Measurements from ENCODE around the gene SPEN. TPM values are rescaled to one million over a fixed set of nuclear protein-coding genes. Genes with fewer than 3 reads are reported as not detected.
A peak's percentile ranks its signal among the peaks of the same experiment; 100 is the strongest.
"Not testable (repeated sequence)": the region's sequence is repeated elsewhere in the genome, so short reads cannot be mapped to it uniquely, and the experiment has no call there.

The SPEN gene
- total RNA-seq, 1 experiment from 2014 or later: 10.1 TPM

- in situ Hi-C loops (cut with HindIII; ENCODE audit: low pct_unique_long_range_greater_than_20kb, low sequenced_read_pairs): no loop called here
- peak; percentile 93 for DNase-seq (ENCODE audit: low read depth, low spot score)
These were observed 128.5 kb downstream of the SPEN start, which contains the start of gene ZBTB17 for GRCh38 chr1:15975805-15976680. TSS of gene ZBTB17 (minus strand) at chr1:15976101. CDS start at chr1:15948495, 27,606 bp downstream.

GRCh38 chr1:15977947-15978346, 130.4 kb downstream of the SPEN start:
- in situ Hi-C loops (cut with HindIII; ENCODE audit: low pct_unique_long_range_greater_than_20kb, low sequenced_read_pairs); DNase-seq (ENCODE audit: low read depth, low spot score): not testable (repeated sequence)

GRCh38 chr1:15981679-15982078, 134.2 kb downstream of the SPEN start:
- no peak for DNase-seq (ENCODE audit: low read depth, low spot score)
- in situ Hi-C loops (cut with HindIII; ENCODE audit: low pct_unique_long_range_greater_than_20kb, low sequenced_read_pairs): no loop called here

GRCh38 chr1:15983275-15983674, 135.8 kb downstream of the SPEN start:
- in situ Hi-C loops (cut with HindIII; ENCODE audit: low pct_unique_long_range_greater_than_20kb, low sequenced_read_pairs): no loop called here
- no peak for DNase-seq (ENCODE audit: low read depth, low spot score)

GRCh38 chr1:15985611-15986297, 138.2 kb downstream of the SPEN start:
- in situ Hi-C loops (cut with HindIII; ENCODE audit: low pct_unique_long_range_greater_than_20kb, low sequenced_read_pairs): no loop called here
- DNase-seq (ENCODE audit: low read depth, low spot score): no peak

GRCh38 chr1:15988856-15989736, 141.6 kb downstream of the SPEN start:
- DNase-seq (ENCODE audit: low read depth, low spot score): no peak
- in situ Hi-C loops (cut with HindIII; ENCODE audit: low pct_unique_long_range_greater_than_20kb, low sequenced_read_pairs): no loop called here

GRCh38 chr1:15989776-15990175, 142.3 kb downstream of the SPEN start:
- DNase-seq (ENCODE audit: low read depth, low spot score): no peak
- in situ Hi-C loops (cut with HindIII; ENCODE audit: low pct_unique_long_range_greater_than_20kb, low sequenced_read_pairs): no loop called here

Small RNA genes within 50 kb of the gene (small RNA-seq; reads per million reads assigned to genes)
- gene AL034555.1 (0 reads per million in 2 experiments), gene AL355994.1 (0 reads per million in 2 experiments), gene AL355994.5 (0 reads per million in 2 experiments)

Other genes with a start within 250 kb of the SPEN start
- 18.6 and 18.8 TPM in 2 replicates for gene DDI2, start 230.2 kb upstream of the SPEN start, total RNA-seq (2014; rRNA removed; shearing (Covaris generic))
- gene PLEKHM2, start 163.4 kb upstream of the SPEN start, total RNA-seq (2014; rRNA removed; shearing (Covaris generic)): 37.6 TPM in 2 replicates
- 0.40 and 1.3 TPM in 2 replicates for gene SLC25A34, start 111.4 kb upstream of the SPEN start, total RNA-seq (2014; rRNA removed; shearing (Covaris generic))
- not detected in 2 replicates for gene TMEM82, start 105.2 kb upstream of the SPEN start, total RNA-seq (2014; rRNA removed; shearing (Covaris generic))
- 0.77 and 1.0 TPM in 2 replicates for gene FBLIM1, start 88.9 kb upstream of the SPEN start, total RNA-seq (2014; rRNA removed; shearing (Covaris generic))
- 8.3 and 9.2 TPM in 2 replicates for gene UQCRHL, start 40.1 kb upstream of the SPEN start, total RNA-seq (2014; rRNA removed; shearing (Covaris generic))
- 30.6 and 35.5 TPM in 2 replicates for gene ZBTB17, start 128.4 kb downstream of the SPEN start, total RNA-seq (2014; rRNA removed; shearing (Covaris generic))
- not detected in 2 replicates for gene SRARP, start 156.5 kb downstream of the SPEN start, total RNA-seq (2014; rRNA removed; shearing (Covaris generic))
- 0.66 TPM in 1 of 2 replicates, not detected in the other for gene HSPB7, start 170.3 kb downstream of the SPEN start, total RNA-seq (2014; rRNA removed; shearing (Covaris generic))
- gene CLCNKA, start 174.3 kb downstream of the SPEN start, total RNA-seq (2014; rRNA removed; shearing (Covaris generic)): not detected in 2 replicates
- 0.05 TPM in 1 of 2 replicates, not detected in the other for gene CLCNKB, start 196.1 kb downstream of the SPEN start, total RNA-seq (2014; rRNA removed; shearing (Covaris generic))
- 0.26 and 0.51 TPM in 2 replicates for gene FAM131C, start 225.9 kb downstream of the SPEN start, total RNA-seq (2014; rRNA removed; shearing (Covaris generic))

All from SK-MEL-5 (cell line).